NCI-H2029 treated with DMSO at 0.1 percent for 48 hours (cell line): Measurements from ENCODE around the gene PTPRB.

Experiments used
- DNase-seq: peaks from one replicate; lab custom pipeline; 2025; lab: John Stamatoyannopoulos, UW

Gene PTPRB

GRCh38 chr12:70592664-70593063, 44.6 kb downstream of the PTPRB start:
- DNase-seq, result no peak

GRCh38 chr12:70590549-70591226, 46.5 kb downstream of the PTPRB start:
- no peak for DNase-seq

GRCh38 chr12:70590051-70590450, 47.2 kb downstream of the PTPRB start:
- peak; percentile 9 for DNase-seq

GRCh38 chr12:70584332-70584731, 52.9 kb downstream of the PTPRB start:
- DNase-seq, result no peak

- no peak for DNase-seq
Measured at GRCh38 chr12:70583251-70583650, 54.0 kb downstream of the PTPRB start.

GRCh38 chr12:70581208-70581607, 56.0 kb downstream of the PTPRB start:
- no peak for DNase-seq

GRCh38 chr12:70577283-70577634, 60.0 kb downstream of the PTPRB start:
- DNase-seq, result no peak

GRCh38 chr12:70576341-70577282, 60.6 kb downstream of the PTPRB start:
- DNase-seq, result peak; percentile 34

GRCh38 chr12:70571705-70572268, 65.4 kb downstream of the PTPRB start:
- no peak for DNase-seq

GRCh38 chr12:70571029-70571428, 66.2 kb downstream of the PTPRB start:
- no peak for DNase-seq

GRCh38 chr12:70561550-70561949, 75.7 kb downstream of the PTPRB start:
- DNase-seq, result no peak

GRCh38 chr12:70560671-70561070, 76.6 kb downstream of the PTPRB start:
- DNase-seq, result no peak

- no peak for DNase-seq
Measured at GRCh38 chr12:70559390-70559789, 77.8 kb downstream of the PTPRB start.

- no peak for DNase-seq
Measured at GRCh38 chr12:70557583-70558191, 79.5 kb downstream of the PTPRB start.

- no peak for DNase-seq
Measured at GRCh38 chr12:70556179-70556869, 80.9 kb downstream of the PTPRB start.

- no peak for DNase-seq
Measured at GRCh38 chr12:70555081-70555480, 82.1 kb downstream of the PTPRB start.

- DNase-seq, result peak; percentile 58
Measured at GRCh38 chr12:70553391-70553859, 83.8 kb downstream of the PTPRB start.

GRCh38 chr12:70551731-70552130, 85.5 kb downstream of the PTPRB start:
- no peak for DNase-seq

GRCh38 chr12:70550180-70550577, 87.0 kb downstream of the PTPRB start:
- DNase-seq, result no peak

- no peak for DNase-seq
Measured at GRCh38 chr12:70549340-70550179, 87.7 kb downstream of the PTPRB start.

- DNase-seq, result no peak
Measured at GRCh38 chr12:70543444-70543843, 93.8 kb downstream of the PTPRB start.
